SK-N-SH treated with all-trans-retinoic acid at 6 μM for 48 hours (cell line): ENCODE results near the gene TMEM94.
A peak's percentile ranks its signal among the peaks of the same experiment; 100 is the strongest.

Experiments
- ATAC-seq: fragments of 200-7000 bp; cut with Tn5 transposase; 3 replicates; pipeline ENCODE4 v1.9.1; 2020; ENCODE audit warnings: mild to moderate bottlenecking, moderate library complexity
- ARNTL ChIP-seq: fragments of 450-650 bp; formaldehyde crosslinking; IDR thresholded peaks from 2 replicates; pipeline ENCODE4 v1.5.0; 2020; ENCODE audit warnings: low read depth, mild to moderate bottlenecking, moderate library complexity, borderline replicate concordance
- BACH2 ChIP-seq: fragments of 250-450 bp; sonication (Bioruptor Pico); IDR thresholded peaks from 2 replicates; pipeline ENCODE4 v1.9.0; 2021; ENCODE audit warnings: mild to moderate bottlenecking, borderline replicate concordance
- CSDC2 ChIP-seq: fragments of 250-450 bp; sonication (Bioruptor Pico); IDR thresholded peaks from 2 replicates; pipeline ENCODE4 v1.5.0; 2020; ENCODE audit warnings: mild to moderate bottlenecking, moderate library complexity
- CSRNP3 ChIP-seq: fragments of 250-450 bp; sonication (Bioruptor Pico); IDR thresholded peaks from 2 replicates; pipeline ENCODE4 v1.5.1; 2021; ENCODE audit warnings: mild to moderate bottlenecking, moderate library complexity
- ESRRG ChIP-seq: fragments of 250-450 bp; sonication (Bioruptor Pico); IDR thresholded peaks from 2 replicates; pipeline ENCODE4 v1.6.1; 2021; ENCODE audit warnings: mild to moderate bottlenecking
- GLIS3 ChIP-seq: fragments of 250-450 bp; sonication (Bioruptor Pico); IDR thresholded peaks from 2 replicates; pipeline ENCODE4 v1.5.0; 2020; ENCODE audit warnings: mild to moderate bottlenecking, moderate library complexity
- ISL1 ChIP-seq: fragments of 250-450 bp; sonication (Bioruptor Pico); IDR thresholded peaks from 2 replicates; pipeline ENCODE4 v2.1.2; 2022; ENCODE audit warnings: mild to moderate bottlenecking, moderate library complexity
- OSR1 ChIP-seq: fragments of 250-450 bp; sonication (Bioruptor Pico); IDR thresholded peaks from 2 replicates; pipeline ENCODE4 v1.8.0; 2022; ENCODE audit warnings: moderate library complexity, mild to moderate bottlenecking, inconsistent platforms
- POU6F1 ChIP-seq: fragments of 250-450 bp; sonication (Bioruptor Pico); IDR thresholded peaks from 2 replicates; pipeline ENCODE4 v1.8.0; 2021; ENCODE audit warnings: low read depth, mild to moderate bottlenecking, moderate library complexity, borderline replicate concordance
- PPARA ChIP-seq: fragments of 250-450 bp; sonication (Bioruptor Pico); IDR thresholded peaks from 2 replicates; pipeline ENCODE4 v1.5.0; 2020; ENCODE audit warnings: mild to moderate bottlenecking, borderline replicate concordance
- RARB ChIP-seq: fragments of 250-450 bp; sonication (Bioruptor Pico); IDR thresholded peaks from 2 replicates; pipeline ENCODE4 v1.8.0; 2021; ENCODE audit warnings: mild to moderate bottlenecking, moderate library complexity
- TCF4 ChIP-seq: fragments of 250-450 bp; sonication (Bioruptor Pico); IDR thresholded peaks from 2 replicates; pipeline ENCODE4 v1.8.0; 2021; ENCODE audit warnings: mild to moderate bottlenecking, moderate library complexity, borderline replicate concordance
- TOX ChIP-seq: fragments of 250-450 bp; sonication (Bioruptor Pico); IDR thresholded peaks from 2 replicates; pipeline ENCODE4 v1.8.0; 2021; ENCODE audit warnings: mild to moderate bottlenecking, moderate library complexity, borderline replicate concordance
- ZFP3 ChIP-seq: fragments of 250-450 bp; sonication (Bioruptor Pico); IDR thresholded peaks from 2 replicates; pipeline ENCODE4 v1.5.0; 2020; ENCODE audit warnings: mild to moderate bottlenecking, moderate library complexity
- ZFP30 ChIP-seq: fragments of 450-650 bp; formaldehyde crosslinking; IDR thresholded peaks from 2 replicates; pipeline ENCODE4 v1.5.0; 2022; ENCODE audit warnings: mild to moderate bottlenecking, moderate library complexity
- ZNF565 ChIP-seq: fragments of 450-650 bp; formaldehyde crosslinking; conservative IDR thresholded peaks from 2 replicates; pipeline ENCODE4 v1.5.0; 2020; ENCODE audit warnings: low read depth, mild to moderate bottlenecking, moderate library complexity
- ZNF70 ChIP-seq: fragments of 450-650 bp; formaldehyde crosslinking; IDR thresholded peaks from 2 replicates; pipeline ENCODE4 v1.5.0; 2020; ENCODE audit warnings: mild to moderate bottlenecking, moderate library complexity
- ZNF8 ChIP-seq: fragments of 450-650 bp; formaldehyde crosslinking; IDR thresholded peaks from 2 replicates; pipeline ENCODE4 v1.5.0; 2020; ENCODE audit warnings: mild to moderate bottlenecking, moderate library complexity
- TF ChIP-seq, protein P1 (sequence below): fragments of 250-450 bp; sonication (Bioruptor Pico); IDR thresholded peaks from 2 replicates; pipeline ENCODE4 v1.8.0; 2020; ENCODE audit warnings: mild to moderate bottlenecking, moderate library complexity, borderline replicate concordance
- TF ChIP-seq, protein P2 (sequence below): fragments of 250-450 bp; sonication (Bioruptor Pico); IDR thresholded peaks from 2 replicates; pipeline ENCODE4 v1.5.1; 2020; ENCODE audit warnings: low read depth, mild to moderate bottlenecking, moderate library complexity

Gene TMEM94

GRCh38 chr17:75505640-75506039, 49.2 kb downstream of the TMEM94 start:
- TF ChIP-seq ZFP3, result no peak
- TF ChIP-seq TOX (CRISPR knock-in tag), result no peak
- TF ChIP-seq, protein P1, sequence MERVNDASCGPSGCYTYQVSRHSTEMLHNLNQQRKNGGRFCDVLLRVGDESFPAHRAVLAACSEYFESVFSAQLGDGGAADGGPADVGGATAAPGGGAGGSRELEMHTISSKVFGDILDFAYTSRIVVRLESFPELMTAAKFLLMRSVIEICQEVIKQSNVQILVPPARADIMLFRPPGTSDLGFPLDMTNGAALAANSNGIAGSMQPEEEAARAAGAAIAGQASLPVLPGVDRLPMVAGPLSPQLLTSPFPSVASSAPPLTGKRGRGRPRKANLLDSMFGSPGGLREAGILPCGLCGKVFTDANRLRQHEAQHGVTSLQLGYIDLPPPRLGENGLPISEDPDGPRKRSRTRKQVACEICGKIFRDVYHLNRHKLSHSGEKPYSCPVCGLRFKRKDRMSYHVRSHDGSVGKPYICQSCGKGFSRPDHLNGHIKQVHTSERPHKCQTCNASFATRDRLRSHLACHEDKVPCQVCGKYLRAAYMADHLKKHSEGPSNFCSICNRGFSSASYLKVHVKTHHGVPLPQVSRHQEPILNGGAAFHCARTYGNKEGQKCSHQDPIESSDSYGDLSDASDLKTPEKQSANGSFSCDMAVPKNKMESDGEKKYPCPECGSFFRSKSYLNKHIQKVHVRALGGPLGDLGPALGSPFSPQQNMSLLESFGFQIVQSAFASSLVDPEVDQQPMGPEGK (CRISPR knock-in tag), result no peak
- TF ChIP-seq BACH2 (CRISPR knock-in tag), result no peak
- no peak for TF ChIP-seq PPARA (CRISPR knock-in tag)
- no peak for TF ChIP-seq OSR1
- TF ChIP-seq ZNF70, result no peak
- no peak for TF ChIP-seq RARB (CRISPR knock-in tag)
- TF ChIP-seq POU6F1, result no peak
- TF ChIP-seq, protein P2, sequence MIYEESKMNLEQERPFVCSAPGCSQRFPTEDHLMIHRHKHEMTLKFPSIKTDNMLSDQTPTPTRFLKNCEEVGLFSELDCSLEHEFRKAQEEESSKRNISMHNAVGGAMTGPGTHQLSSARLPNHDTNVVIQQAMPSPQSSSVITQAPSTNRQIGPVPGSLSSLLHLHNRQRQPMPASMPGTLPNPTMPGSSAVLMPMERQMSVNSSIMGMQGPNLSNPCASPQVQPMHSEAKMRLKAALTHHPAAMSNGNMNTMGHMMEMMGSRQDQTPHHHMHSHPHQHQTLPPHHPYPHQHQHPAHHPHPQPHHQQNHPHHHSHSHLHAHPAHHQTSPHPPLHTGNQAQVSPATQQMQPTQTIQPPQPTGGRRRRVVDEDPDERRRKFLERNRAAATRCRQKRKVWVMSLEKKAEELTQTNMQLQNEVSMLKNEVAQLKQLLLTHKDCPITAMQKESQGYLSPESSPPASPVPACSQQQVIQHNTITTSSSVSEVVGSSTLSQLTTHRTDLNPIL (CRISPR knock-in tag), result no peak
- TF ChIP-seq ZNF8 (CRISPR knock-in tag), result no peak
- TF ChIP-seq ESRRG (CRISPR knock-in tag), result no peak
- TF ChIP-seq ZFP30 (CRISPR knock-in tag), result no peak

GRCh38 chr17:75506134-75506533, 49.7 kb downstream of the TMEM94 start:
- no peak for ATAC-seq

More at GRCh38 chr17:75505640-75506039, 49.2 kb downstream of the TMEM94 start:
- no peak for ATAC-seq

GRCh38 chr17:75506888-75507287, 50.5 kb downstream of the TMEM94 start:
- TF ChIP-seq ARNTL (CRISPR knock-in tag), result no peak
- no peak for TF ChIP-seq TOX (CRISPR knock-in tag)
- TF ChIP-seq ZFP3, result no peak
- TF ChIP-seq ZFP30 (CRISPR knock-in tag), result no peak
- no peak for TF ChIP-seq PPARA (CRISPR knock-in tag)
- TF ChIP-seq ZNF70, result no peak
- no peak for TF ChIP-seq RARB (CRISPR knock-in tag)
- TF ChIP-seq, all 23 proteins: peak for 0
- ATAC-seq, result no peak

More at GRCh38 chr17:75506134-75506533, 49.7 kb downstream of the TMEM94 start:
- TF ChIP-seq ESRRG (CRISPR knock-in tag) (no peak), ZNF565 (CRISPR knock-in tag) (no peak), PPARA (CRISPR knock-in tag) (no peak), ISL1 (CRISPR knock-in tag) (no peak)
- TF ChIP-seq, all 23 proteins: peak for 0

DNA sequence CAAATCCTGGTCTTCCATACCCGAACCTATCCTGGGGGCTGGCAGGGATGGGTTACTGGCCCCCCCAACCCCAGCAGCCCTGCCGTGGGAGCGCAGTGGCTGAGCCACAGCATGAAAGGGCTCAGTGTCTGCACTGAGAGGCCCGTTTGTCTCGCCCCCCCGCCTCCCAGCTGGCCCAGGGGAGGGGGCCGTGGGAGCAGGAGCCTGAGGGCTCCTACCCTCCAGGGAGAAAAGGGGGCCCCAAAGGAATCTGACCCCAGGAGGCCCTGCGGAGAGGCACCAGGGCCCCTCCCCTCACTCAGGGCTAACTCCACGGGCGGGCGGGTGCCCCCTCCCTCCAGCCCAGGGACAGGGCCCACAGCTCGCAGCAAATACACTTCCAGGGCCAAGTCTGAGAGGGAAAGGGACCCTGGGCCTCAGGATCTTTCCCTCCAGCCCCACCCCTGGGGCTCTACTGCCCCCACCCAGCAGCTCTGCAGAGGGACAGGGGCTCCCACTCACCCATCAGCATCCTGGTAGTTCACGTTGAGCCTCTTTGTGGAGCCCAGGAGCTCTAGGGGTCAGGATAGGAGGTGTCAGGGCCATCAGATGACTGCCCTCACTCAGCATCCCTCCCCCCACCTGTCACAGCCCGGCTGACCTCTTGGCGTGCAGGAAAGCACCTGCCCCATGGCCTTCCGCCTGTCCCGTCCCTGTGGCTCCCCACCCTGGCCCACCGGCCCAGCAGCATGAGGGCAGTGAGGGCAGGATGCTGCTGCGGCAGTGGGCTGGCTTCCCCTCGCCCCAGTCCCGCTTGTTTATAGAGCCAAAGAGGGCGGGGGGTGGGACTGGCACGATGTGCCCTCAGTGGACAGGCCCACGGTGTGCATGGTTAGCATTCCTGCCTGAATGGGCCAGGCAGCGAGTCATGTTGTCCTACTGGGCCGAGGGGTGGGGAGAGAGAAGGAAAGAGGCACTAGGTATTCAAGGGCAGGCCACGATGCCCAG, 51.6 kb downstream of the TMEM94 start:
- peak; percentile 2; the same call in 1 of the 3 replicates for ATAC-seq
- TF ChIP-seq TCF4 (CRISPR knock-in tag), result no peak
- TF ChIP-seq ZFP3, result no peak
- no peak for TF ChIP-seq POU6F1

DNA sequence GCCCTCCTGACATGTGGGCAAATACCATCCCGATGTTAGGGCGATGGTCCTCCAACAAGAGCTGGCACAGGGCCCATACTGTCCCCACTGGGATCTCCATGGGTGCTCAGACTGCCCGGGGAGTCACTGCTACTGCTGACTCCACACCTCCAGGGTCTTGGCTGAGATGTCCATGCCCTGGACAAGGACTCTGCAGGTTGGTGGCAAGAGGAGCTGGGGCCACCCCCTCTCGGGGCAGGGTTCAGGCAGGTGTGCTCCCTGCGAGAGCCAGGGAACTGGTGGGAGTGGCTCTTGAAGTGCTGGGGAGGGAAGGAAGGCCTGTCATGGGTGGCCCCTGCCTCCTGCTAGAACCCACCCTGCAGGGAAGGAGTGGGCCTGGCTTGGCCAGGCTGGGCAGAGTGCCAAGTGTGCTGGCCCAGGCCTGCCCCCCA, 52.5 kb downstream of the TMEM94 start:
- ATAC-seq, result no peak
- TF ChIP-seq ARNTL (CRISPR knock-in tag), result no peak
- no peak for TF ChIP-seq RARB (CRISPR knock-in tag)
- no peak for TF ChIP-seq ZNF8 (CRISPR knock-in tag)
- TF ChIP-seq PPARA (CRISPR knock-in tag), result no peak
- TF ChIP-seq TOX (CRISPR knock-in tag), result no peak
- TF ChIP-seq GLIS3 (CRISPR knock-in tag), result no peak
- no peak for TF ChIP-seq ZNF70
- no peak for TF ChIP-seq ZFP30 (CRISPR knock-in tag)
- TF ChIP-seq CSDC2 (CRISPR knock-in tag), result no peak
- no peak for TF ChIP-seq POU6F1
- TF ChIP-seq, protein P1 (CRISPR knock-in tag), result no peak
- no peak for TF ChIP-seq CSRNP3
